Gastroesophageal sphincter (tissue), 4 donors: Measurements from ENCODE around the gene C2orf78. TPM values are rescaled to one million over a fixed set of nuclear protein-coding genes. Genes with fewer than 3 reads are reported as not detected.
A peak's percentile ranks its signal among the peaks of the same experiment; 100 is the strongest.
"Not testable (repeated sequence)": the region's sequence is repeated elsewhere in the genome, so short reads cannot be mapped to it uniquely, and the experiment has no call there.

Experiments used
- ATAC-seq: fragments of 150-250 bp; one replicate; pipeline ENCODE4 v1.9.1; 2016; ENCODE audit warnings: mild to moderate bottlenecking, moderate library complexity
- H3K27ac ChIP-seq, 4 donors: fragments of 200-600 bp; sonication (generic) in 3 of 4; 1 replicate in 3 of 4; 2 replicates in 1 of 4; pipeline ENCODE4 v1.5.1; 2016 to 2019
- H3K27me3 ChIP-seq: fragments of 200-600 bp; sonication (generic); one replicate; pipeline ENCODE4 v1.5.1; 2019
- H3K36me3 ChIP-seq, 2 donors: fragments of 200-600 bp; sonication (generic); one replicate each; pipeline ENCODE4 v1.5.1; 2019; ENCODE audit warnings: control low read depth in 1 of 2
- H3K4me1 ChIP-seq, 3 donors: fragments of 200-600 bp; sonication (generic); 1 replicate in 2 of 3; 2 replicates in 1 of 3; pipeline ENCODE4 v1.5.1; 2016 to 2019; ENCODE audit warnings: control low read depth in 2 of 3
- H3K4me3 ChIP-seq, 2 donors: fragments of 200-600 bp; sonication (generic); one replicate each; pipeline ENCODE4 v1.5.1; 2019; ENCODE audit warnings: mild to moderate bottlenecking in 1 of 2, moderate library complexity in 1 of 2
- H3K9me3 ChIP-seq, 3 donors: fragments of 200-600 bp; sonication (generic); one replicate each; pipeline ENCODE4 v1.5.1; 2017 to 2019; ENCODE audit warnings: control low read depth in 2 of 3
- EP300 ChIP-seq: sonication (generic); formaldehyde crosslinking; IDR thresholded peaks from one replicate; pipeline ENCODE4 v1.6.1; 2017; ENCODE audit warnings: antibody characterized with exemption, mild to moderate bottlenecking
- POLR2A ChIP-seq, 2 donors: fragments of 450-650 bp; IDR thresholded peaks; one replicate each; pipeline ENCODE4 v1.6.1; 2017; ENCODE audit warnings: antibody characterized with exemption in 2 of 2, mild to moderate bottlenecking in 2 of 2, moderate library complexity in 1 of 2
- POLR2AphosphoS5 ChIP-seq: sonication (generic); formaldehyde crosslinking; IDR thresholded peaks from one replicate; pipeline ENCODE4 v1.6.1; 2017; ENCODE audit warnings: antibody characterized with exemption
- WGBS, 2 donors: methylation state at CpG; one replicate each; pipeline ENCODE4 v1.1.5; 2018; ENCODE audit warnings: low coverage in 1 of 2; 5-methylcytosine and 5-hydroxymethylcytosine counted together
- total RNA-seq, 4 donors: library from RNA; depleted of rRNA; stranded (reverse); fragments of >200 nt; gene quantifications; one replicate each; pipeline ENCODE4 v1.1.0, GENCODE V29; 2016
- TF ChIP-seq, protein P1 (sequence below), 4 experiments: fragments of 200-600 bp in 2 of 4; fragments of 450-650 bp in 2 of 4; sonication (generic) in 1 of 4; IDR thresholded peaks; one replicate each; pipeline ENCODE4 v1.5.1; 2017 to 2019; ENCODE audit warnings: antibody characterized with exemption in 4 of 4, mild to moderate bottlenecking in 2 of 4, moderate library complexity in 2 of 4

C2orf78 gene, protein sequence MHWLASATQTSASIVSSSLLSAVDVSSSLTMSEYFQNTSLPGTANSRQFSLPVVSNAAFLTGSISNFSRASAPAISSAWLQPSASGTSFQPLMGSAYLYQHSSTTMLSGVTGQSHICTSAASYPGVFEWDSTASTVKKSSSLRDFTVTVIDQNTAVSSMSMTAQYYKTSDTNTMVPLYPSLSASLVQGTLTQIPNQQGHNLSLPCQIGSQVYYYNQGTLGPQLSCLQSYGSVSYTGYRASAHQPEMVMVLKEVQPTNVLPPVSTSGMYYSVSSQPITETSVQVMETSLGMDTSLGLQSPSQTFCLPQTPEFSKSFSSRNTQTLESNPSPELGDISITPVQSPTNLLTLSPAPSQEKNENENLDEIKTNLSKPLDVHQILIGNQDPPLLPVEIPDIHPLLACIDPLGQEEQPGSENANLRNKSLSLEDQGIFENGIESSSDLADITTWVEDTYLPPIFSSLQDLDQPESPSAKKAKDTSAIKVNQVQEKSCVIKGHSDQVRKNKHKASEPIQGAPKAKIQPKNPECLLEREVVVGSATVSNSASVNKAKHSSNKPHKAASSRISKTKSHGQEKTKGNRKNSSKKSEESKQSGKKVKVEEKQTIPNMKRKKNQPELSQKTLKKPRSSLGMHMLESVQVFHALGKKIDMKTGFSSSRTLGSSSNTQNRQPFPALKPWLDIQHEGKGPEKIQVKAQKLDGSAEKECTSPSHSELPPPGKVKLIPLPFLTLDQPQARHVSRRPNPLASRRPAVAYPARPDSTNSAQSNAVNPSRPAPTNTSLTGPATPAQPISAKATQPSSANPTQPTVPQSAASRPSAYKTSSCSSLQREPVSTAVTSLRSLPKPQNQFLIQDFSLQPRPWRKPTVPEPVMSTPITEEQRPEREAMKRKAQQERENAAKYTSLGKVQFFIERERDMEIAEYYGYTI
- total RNA-seq, result not detected

DNA sequence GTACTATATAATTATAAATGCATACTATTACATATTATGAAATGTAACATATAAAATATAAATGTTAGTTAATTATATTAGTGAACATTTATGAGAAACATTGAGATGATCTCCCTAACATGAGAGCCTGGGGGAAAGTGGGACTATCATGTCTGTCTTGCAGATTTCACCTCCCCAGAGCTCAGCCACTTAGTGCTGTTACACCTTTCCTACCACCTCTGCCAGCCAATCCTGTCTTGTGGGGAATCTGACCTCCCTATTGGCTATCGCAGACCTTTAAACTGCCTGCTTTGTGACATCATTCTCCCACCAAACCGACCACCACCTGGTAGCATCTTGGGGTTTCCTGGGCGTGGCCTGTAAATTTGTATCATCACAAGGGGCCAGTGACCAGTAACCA lies at the start of gene C2orf78:
C2orf78 (plus strand) TSS at position 301 of the 400 bp plus-strand sequence. CDS start 127 bp downstream, outside the sequence.
- H3K27ac ChIP-seq, H3K9me3 ChIP-seq, ATAC-seq, H3K4me3 ChIP-seq, H3K36me3 ChIP-seq, H3K27me3 ChIP-seq: not testable (repeated sequence)
- peaks cover 0 to 11% (median 0%) of the 10 kb centered on the region in 3 donors for H3K4me1 ChIP-seq
- no CpG with 5 or more reads among the region's 3 CpGs for WGBS, 2 donors

DNA sequence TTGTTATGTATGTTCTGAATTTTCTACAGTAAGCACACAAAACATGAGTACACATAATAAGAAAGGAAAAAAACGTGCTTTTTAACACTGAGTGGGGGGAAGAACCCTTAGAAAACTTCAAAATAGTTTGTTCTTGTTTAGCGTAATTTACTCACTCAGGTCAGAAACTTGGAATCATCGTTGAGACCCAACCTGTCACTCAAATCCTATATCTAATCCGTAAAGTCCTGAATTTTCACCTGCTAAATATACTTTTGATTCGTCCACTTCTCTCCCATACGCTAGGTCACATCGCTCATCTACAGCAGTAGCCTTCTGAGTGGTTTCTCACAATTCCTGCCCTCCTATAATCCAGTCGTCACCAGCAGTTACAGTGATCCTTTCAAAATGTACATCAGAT lies 47.6 kb upstream of the C2orf78 start:
- Histone ChIP-seq H3K27me3 (no peaks in the 10 kb centered on the region), H3K9me3 (no peaks in the 10 kb centered on the region), H3K4me1 (peaks cover 0 to 20% (median 8%) of the 10 kb centered on the region in 3 donors), H3K36me3 (peaks cover 0 to 36% of the 10 kb centered on the region in 2 donors), H3K4me3 (peak overlapping the region; percentile 80 to 99), H3K27ac (peak overlapping the region; percentile 70 to 79 (median 78))
- WGBS, 2 donors, result 9 to 10% methylated on average over 8 of the region's 8 CpGs
- TF ChIP-seq POLR2A (IDR thresholded peaks at IDR 0.05) (no peak), EP300 (no peak), POLR2AphosphoS5 (no peak)
- TF ChIP-seq, protein P1, sequence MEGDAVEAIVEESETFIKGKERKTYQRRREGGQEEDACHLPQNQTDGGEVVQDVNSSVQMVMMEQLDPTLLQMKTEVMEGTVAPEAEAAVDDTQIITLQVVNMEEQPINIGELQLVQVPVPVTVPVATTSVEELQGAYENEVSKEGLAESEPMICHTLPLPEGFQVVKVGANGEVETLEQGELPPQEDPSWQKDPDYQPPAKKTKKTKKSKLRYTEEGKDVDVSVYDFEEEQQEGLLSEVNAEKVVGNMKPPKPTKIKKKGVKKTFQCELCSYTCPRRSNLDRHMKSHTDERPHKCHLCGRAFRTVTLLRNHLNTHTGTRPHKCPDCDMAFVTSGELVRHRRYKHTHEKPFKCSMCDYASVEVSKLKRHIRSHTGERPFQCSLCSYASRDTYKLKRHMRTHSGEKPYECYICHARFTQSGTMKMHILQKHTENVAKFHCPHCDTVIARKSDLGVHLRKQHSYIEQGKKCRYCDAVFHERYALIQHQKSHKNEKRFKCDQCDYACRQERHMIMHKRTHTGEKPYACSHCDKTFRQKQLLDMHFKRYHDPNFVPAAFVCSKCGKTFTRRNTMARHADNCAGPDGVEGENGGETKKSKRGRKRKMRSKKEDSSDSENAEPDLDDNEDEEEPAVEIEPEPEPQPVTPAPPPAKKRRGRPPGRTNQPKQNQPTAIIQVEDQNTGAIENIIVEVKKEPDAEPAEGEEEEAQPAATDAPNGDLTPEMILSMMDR (IDR thresholded peaks at IDR 0.05), result no peak
- ATAC-seq, result no peak

DNA sequence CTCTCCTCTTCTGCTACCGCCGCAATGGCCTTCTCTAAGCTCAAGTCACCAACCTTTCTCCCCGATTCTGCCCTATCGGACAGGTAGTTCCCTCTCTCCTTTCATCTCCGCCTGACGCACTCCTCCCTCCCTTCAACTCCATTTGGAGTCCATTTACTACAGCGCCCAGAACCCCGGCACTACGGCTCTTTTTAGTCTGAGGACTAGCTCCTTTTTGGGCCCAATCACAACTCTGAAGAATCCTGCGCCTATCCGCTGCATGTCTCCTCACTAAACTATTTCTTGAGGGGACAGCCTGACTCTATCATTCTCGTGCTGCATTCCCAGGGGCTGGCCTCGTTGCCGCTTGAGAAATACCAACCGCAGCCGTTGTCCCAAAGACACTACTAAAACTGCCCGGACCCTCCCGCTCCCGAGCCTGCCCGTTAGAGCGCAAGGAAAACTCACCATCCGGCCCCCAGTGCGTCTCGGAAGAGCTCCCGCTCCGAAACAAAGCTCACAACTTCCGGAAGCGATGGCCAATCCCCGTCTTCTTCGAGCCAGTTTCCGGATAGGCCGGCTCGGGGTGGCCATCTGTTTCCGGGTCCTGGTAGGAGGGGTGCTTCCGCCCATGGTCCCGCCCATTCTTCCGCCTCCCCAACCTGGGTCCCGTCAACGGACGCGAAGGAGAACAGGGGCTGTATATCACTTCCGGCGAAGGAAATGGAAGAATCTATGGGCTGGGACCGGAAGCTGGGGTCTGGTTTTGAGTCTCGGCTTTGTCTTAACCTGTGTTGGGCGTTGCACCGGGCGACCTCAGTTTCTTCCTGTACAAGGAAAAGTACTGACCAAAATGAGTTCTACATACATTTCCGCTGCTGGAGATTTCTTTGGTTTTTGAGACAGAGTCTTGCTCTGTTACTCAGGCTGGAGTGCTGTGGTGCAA lies 46.9 kb upstream of the C2orf78 start, which contains the start of gene TPRKB:
TPRKB (minus strand) TSS at position 491 of the 925 bp plus-strand sequence. CDS start 2,776 bp downstream, outside the sequence.
- peaks cover 0 to 20% (median 8%) of the 10 kb centered on the region in 3 donors for H3K4me1 ChIP-seq
- TF ChIP-seq POLR2A (IDR thresholded peaks at IDR 0.05) (peak; percentile 34 to 61), POLR2AphosphoS5 (peak; percentile 93), EP300 (no peak)
- TF ChIP-seq, protein P1 (IDR thresholded peaks at IDR 0.05), result no peak
- no peaks in the 10 kb centered on the region for H3K9me3 ChIP-seq
- peak within 1 kb of the TSS; percentile 80 to 99 for H3K4me3 ChIP-seq
- ATAC-seq, result peak; percentile 100
- peak within 1 kb of the TSS; percentile 70 to 79 (median 78) for H3K27ac ChIP-seq
- 3 to 5% methylated on average over 8 to 13 of the region's 49 CpGs for WGBS, 2 donors
- no peaks in the 10 kb centered on the region for H3K27me3 ChIP-seq
- peaks cover 0 to 36% of the 10 kb centered on the region in 2 donors for H3K36me3 ChIP-seq

DNA sequence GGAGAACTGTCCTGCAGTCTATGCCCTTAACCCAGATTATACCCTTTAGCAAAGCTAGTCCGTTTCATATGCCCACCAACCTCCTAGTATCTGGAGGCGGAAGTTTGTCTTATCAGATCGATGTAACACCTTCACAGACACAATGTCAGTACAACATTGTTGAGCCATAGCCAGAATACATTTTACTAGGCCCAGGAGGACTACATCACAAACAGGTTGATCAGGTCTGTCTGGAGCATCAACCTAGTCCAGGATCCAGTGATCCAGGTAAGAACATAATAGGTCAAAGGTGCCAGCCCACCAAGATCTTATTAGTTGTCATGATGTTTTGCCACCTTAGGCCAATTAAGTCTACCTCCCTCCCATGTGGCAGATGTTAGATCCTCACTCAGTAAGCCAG lies 44.9 kb upstream of the C2orf78 start:
- WGBS, 2 donors, result 94 to 100% methylated on average over 1 to 3 of the region's 3 CpGs
- no peak for ATAC-seq
- Histone ChIP-seq H3K4me1 (peaks cover 0 to 20% (median 8%) of the 10 kb centered on the region in 3 donors), H3K27ac (no peak overlapping the region), H3K36me3 (peaks cover 0 to 30% of the 10 kb centered on the region in 2 donors), H3K27me3 (no peaks in the 10 kb centered on the region), H3K9me3 (no peaks in the 10 kb centered on the region), H3K4me3 (no peak overlapping the region)
- no peak for TF ChIP-seq EP300
- no peak for TF ChIP-seq POLR2A (IDR thresholded peaks at IDR 0.05)
- no peak for TF ChIP-seq POLR2AphosphoS5
- TF ChIP-seq, protein P1 (IDR thresholded peaks at IDR 0.05), result no peak
